ENCODE measurements around the gene GABRR2.

GRCh38 chr6:89339565-89339964 lies 24.5 kb upstream of the GABRR2 start:
- no peak for TF ChIP-seq POLR2A (IDR thresholded peaks at IDR 0.05)
- TF ChIP-seq CTCF (IDR thresholded peaks at IDR 0.05): no peak
